NK-92 treated with Interleukin-12 subunit alpha and Interleukin-12 subunit beta, amount 100 ng/mL, for 24 hours (cell line): ENCODE measurements around the gene ASB3.
"Not testable (repeated sequence)": the region's sequence is repeated elsewhere in the genome, so short reads cannot be mapped to it uniquely, and the experiment has no call there.

Experiments
- DNase-seq: peaks from one replicate; lab custom pipeline; 2025; lab: John Stamatoyannopoulos, UW

Gene ASB3

GRCh38 chr2:53786705-53787613, at the start of gene ASB3, which contains the start of gene ERLEC1:
TSS of gene ASB3 (minus strand) at chr2:53786953. CDS start at chr2:53765572, 21,381 bp downstream.
TSS of gene ERLEC1 (plus strand) at chr2:53787044. CDS start at chr2:53787211, 167 bp downstream.
- peak; percentile 85 for DNase-seq

GRCh38 chr2:53829980-53830290, 43.2 kb upstream of the ASB3 start:
- DNase-seq, result not testable (repeated sequence)

- DNase-seq, result no peak
Measured at GRCh38 chr2:53829273-53829979, 42.7 kb upstream of the ASB3 start.

GRCh38 chr2:53828331-53828730, 41.6 kb upstream of the ASB3 start:
- no peak for DNase-seq

- no peak for DNase-seq
Measured at GRCh38 chr2:53827398-53828175, 40.8 kb upstream of the ASB3 start.

- no peak for DNase-seq
Measured at GRCh38 chr2:53826587-53827397, 40.0 kb upstream of the ASB3 start.

GRCh38 chr2:53826030-53826410, 39.3 kb upstream of the ASB3 start:
- DNase-seq, result no peak

GRCh38 chr2:53823639-53824038, 36.9 kb upstream of the ASB3 start:
- not testable (repeated sequence) for DNase-seq

GRCh38 chr2:53821810-53822209, 35.1 kb upstream of the ASB3 start:
- DNase-seq, result no peak

GRCh38 chr2:53820711-53821110, 34.0 kb upstream of the ASB3 start:
- DNase-seq, result no peak

- no peak for DNase-seq
Measured at GRCh38 chr2:53820048-53820447, 33.3 kb upstream of the ASB3 start.

- DNase-seq, result no peak
Measured at GRCh38 chr2:53819634-53820033, 32.9 kb upstream of the ASB3 start.

GRCh38 chr2:53818854-53819435, 32.2 kb upstream of the ASB3 start:
- DNase-seq, result no peak

- DNase-seq, result no peak
Measured at GRCh38 chr2:53813151-53813550, 26.4 kb upstream of the ASB3 start.

- no peak for DNase-seq
Measured at GRCh38 chr2:53811601-53812000, 24.8 kb upstream of the ASB3 start.

GRCh38 chr2:53802617-53803151, 15.9 kb upstream of the ASB3 start:
- no peak for DNase-seq

- no peak for DNase-seq
Measured at GRCh38 chr2:53801547-53801946, 14.8 kb upstream of the ASB3 start.

- DNase-seq, result no peak
Measured at GRCh38 chr2:53793821-53794220, 7.1 kb upstream of the ASB3 start.

GRCh38 chr2:53793261-53793660, 6.5 kb upstream of the ASB3 start:
- no peak for DNase-seq

- DNase-seq, result no peak
Measured at GRCh38 chr2:53787614-53788289, 999 bp upstream of the ASB3 start.

GRCh38 chr2:53786352-53786704, 425 bp downstream of the ASB3 start:
- DNase-seq, result no peak
